Fibroblast of lung (primary cell): ENCODE results near the gene PDX1. TPM values are rescaled to one million over a fixed set of nuclear protein-coding genes. Genes with fewer than 3 reads are reported as not detected.
A peak's percentile ranks its signal among the peaks of the same experiment; 100 is the strongest.

Experiments used
- DNase-seq, 2 donors: peaks; one replicate each; pipeline versions ENCODE4 v3.0.0 to v3.0.0-alpha.2; 2010; ENCODE audit warnings: low read depth in 2 of 2
- H2AFZ ChIP-seq: 2 replicates; pipeline ENCODE4 v1.5.1; 2012; ENCODE audit warnings: low read length, control low read depth, inconsistent platforms
- H3K27ac ChIP-seq: 2 replicates; pipeline ENCODE4 v1.5.1; 2011; ENCODE audit warnings: low read length, control low read depth; ENCODE audit not compliant: insufficient read depth
- H3K27me3 ChIP-seq: 2 replicates; pipeline ENCODE4 v1.5.1; 2011; ENCODE audit warnings: mild to moderate bottlenecking, low read length; ENCODE audit not compliant: control insufficient read depth, insufficient read depth
- H3K36me3 ChIP-seq: 2 replicates; pipeline ENCODE4 v1.5.1; 2011; ENCODE audit warnings: low read length; ENCODE audit not compliant: control insufficient read depth, insufficient read depth
- H3K4me1 ChIP-seq: 2 replicates; pipeline ENCODE4 v1.5.1; 2011; ENCODE audit warnings: low read length; ENCODE audit not compliant: control insufficient read depth, insufficient read depth; ENCODE audit errors: extremely low read depth
- H3K4me2 ChIP-seq: 2 replicates; pipeline ENCODE4 v1.5.1; 2011; ENCODE audit warnings: low read length, control low read depth; ENCODE audit not compliant: insufficient read depth; ENCODE audit errors: extremely low read depth
- H3K4me3 ChIP-seq, 4 experiments: fragments of 200-600 bp in 1 of 4; sonication (generic) in 1 of 4; replicated peaks in 1 of 4; 2 replicates each; pipeline ENCODE4 v1.5.1; 2011 to 2016; ENCODE audit warnings: low read length in 4 of 4, low read depth in 3 of 4, mild to moderate bottlenecking in 3 of 4, control low read depth in 2 of 4, inconsistent platforms in 1 of 4, mixed read lengths in 1 of 4; ENCODE audit not compliant: insufficient read depth in 1 of 4; ENCODE audit errors: control extremely low read depth in 1 of 4
- H3K79me2 ChIP-seq: 2 replicates; pipeline ENCODE4 v1.5.1; 2012; ENCODE audit warnings: mild to moderate bottlenecking, low read length, inconsistent platforms; ENCODE audit not compliant: control insufficient read depth, insufficient read depth
- H3K9ac ChIP-seq: 2 replicates; pipeline ENCODE4 v1.5.1; 2011; ENCODE audit warnings: mild to moderate bottlenecking, low read length, control low read depth; ENCODE audit not compliant: insufficient read depth
- H3K9me3 ChIP-seq: 2 replicates; pipeline ENCODE4 v1.5.1; 2012; ENCODE audit warnings: low read depth, low read length; ENCODE audit not compliant: control insufficient read depth, insufficient read depth
- H4K20me1 ChIP-seq: 2 replicates; pipeline ENCODE4 v1.5.1; 2011; ENCODE audit warnings: low read length; ENCODE audit not compliant: control insufficient read depth, insufficient read depth; ENCODE audit errors: extremely low read depth
- EZH2 ChIP-seq: IDR thresholded peaks from 2 replicates; pipeline ENCODE4 v1.5.1; 2012; ENCODE audit warnings: low read length, control low read depth, mild to moderate bottlenecking; ENCODE audit errors: missing control alignments
- polyA plus RNA-seq, 2 donors: library from polyadenylated mRNA; depleted of rRNA in 1 of 2; stranded (reverse) in 1 of 2; unstranded in 1 of 2; fragments of >200 nt; gene quantifications; 2 replicates each; pipeline ENCODE4 v1.2.1, GENCODE V29; 2011 to 2012; ENCODE audit warnings: missing spikeins in 1 of 2
- total RNA-seq: library from RNA; depleted of rRNA; stranded (reverse); fragments of >200 nt; gene quantifications from 2 replicates; pipeline ENCODE4 v1.2.1, GENCODE V29; 2014
- TF ChIP-seq, protein P1 (sequence below), 2 donors: IDR thresholded peaks in 1 of 2; conservative IDR thresholded peaks in 1 of 2; 1 replicate in 1 of 2; 2 replicates in 1 of 2; pipeline ENCODE4 v1.5.1; 2011 to 2012; ENCODE audit warnings: low read length in 2 of 2, control low read depth in 1 of 2, inconsistent platforms in 1 of 2, low read depth in 1 of 2, mild to moderate bottlenecking in 1 of 2

PDX1 gene
- total and polyA plus RNA-seq, 2 donors (not counting 1 experiment from before 2014, with no cell fraction given) = not detected

DNA sequence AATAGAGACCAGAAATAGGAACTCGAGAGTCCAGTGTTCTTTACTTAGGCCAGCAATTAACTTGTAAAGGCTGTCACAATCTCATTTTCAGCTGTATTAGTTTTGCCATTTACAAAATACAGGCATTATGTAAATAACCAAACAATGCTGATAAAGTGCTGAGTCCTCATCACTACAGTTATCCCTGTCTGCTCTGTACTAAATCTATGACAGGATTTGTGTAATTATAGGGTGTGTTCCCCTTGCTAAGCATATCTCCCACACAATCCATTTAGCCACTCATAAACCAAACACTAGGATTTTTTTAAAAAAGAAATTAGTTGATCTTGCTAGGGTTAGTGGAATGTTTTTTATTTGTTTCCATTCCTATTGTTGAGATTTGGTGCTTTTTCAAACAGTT, 23.2 kb downstream of the PDX1 start:
- H3K79me2 ChIP-seq = no peaks in the 10 kb centered on the region

DNA sequence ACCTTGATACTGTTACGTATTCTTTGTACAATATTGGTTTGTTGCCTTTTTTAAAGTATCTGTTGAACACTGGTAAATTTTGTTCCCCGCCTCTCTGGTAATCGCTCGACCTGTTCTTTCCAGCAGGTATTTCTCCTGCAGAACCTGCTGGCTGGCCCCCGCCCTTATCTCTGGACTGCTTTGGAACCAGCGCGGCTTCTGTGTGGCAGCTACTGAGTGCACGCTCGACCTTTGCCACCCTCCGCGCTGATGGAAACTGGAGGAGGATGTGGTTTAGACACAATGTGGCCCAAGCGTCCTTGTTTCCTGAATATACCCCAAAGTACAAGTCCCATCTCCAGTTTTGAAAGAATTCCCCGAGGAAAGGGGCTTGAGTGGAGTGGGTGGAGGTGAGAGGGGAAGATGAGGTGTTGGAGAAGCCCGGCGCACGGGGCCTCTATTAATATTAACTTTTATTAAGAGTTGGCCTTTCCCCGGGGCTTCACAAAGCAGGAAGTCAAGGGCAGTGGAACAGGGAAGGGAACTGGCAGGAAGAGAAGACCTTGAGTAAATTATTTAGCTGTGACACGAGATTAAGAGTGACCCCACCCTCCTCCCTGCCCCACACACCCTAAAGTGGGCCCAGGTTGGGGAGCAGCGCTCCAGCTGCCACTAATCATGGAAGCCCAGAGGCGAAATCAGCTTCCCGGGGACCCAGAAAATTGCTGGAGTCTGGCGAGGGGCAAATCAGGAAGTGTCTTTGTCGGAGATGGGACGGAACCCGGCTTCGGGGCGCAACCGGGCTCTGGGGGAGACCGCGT, 33.3 kb downstream of the PDX1 start:
- no peaks in the 10 kb centered on the region for H3K4me1 ChIP-seq
- no peaks in the 10 kb centered on the region for H3K36me3 ChIP-seq
- no peaks in the 10 kb centered on the region for H4K20me1 ChIP-seq
- no peak overlapping the region for H2AFZ ChIP-seq
- no peak for DNase-seq
- TF ChIP-seq, protein P1, sequence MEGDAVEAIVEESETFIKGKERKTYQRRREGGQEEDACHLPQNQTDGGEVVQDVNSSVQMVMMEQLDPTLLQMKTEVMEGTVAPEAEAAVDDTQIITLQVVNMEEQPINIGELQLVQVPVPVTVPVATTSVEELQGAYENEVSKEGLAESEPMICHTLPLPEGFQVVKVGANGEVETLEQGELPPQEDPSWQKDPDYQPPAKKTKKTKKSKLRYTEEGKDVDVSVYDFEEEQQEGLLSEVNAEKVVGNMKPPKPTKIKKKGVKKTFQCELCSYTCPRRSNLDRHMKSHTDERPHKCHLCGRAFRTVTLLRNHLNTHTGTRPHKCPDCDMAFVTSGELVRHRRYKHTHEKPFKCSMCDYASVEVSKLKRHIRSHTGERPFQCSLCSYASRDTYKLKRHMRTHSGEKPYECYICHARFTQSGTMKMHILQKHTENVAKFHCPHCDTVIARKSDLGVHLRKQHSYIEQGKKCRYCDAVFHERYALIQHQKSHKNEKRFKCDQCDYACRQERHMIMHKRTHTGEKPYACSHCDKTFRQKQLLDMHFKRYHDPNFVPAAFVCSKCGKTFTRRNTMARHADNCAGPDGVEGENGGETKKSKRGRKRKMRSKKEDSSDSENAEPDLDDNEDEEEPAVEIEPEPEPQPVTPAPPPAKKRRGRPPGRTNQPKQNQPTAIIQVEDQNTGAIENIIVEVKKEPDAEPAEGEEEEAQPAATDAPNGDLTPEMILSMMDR (conservative IDR thresholded peaks at IDR 0.05 in 1 of 2, IDR thresholded peaks at IDR 0.05 in 1 of 2; ENCODE audit: low read depth in 1 of 2, low read length in 2 of 2) = no peak
- TF ChIP-seq EZH2 = no peak
- H3K9ac ChIP-seq = no peak overlapping the region
- no peak overlapping the region for H3K27ac ChIP-seq
- peak overlapping the region in 1 of 4 experiments; percentile 55 for H3K4me3 ChIP-seq
- no peaks in the 10 kb centered on the region for H3K79me2 ChIP-seq
- peak overlapping the region; percentile 40 for H3K4me2 ChIP-seq
- H3K27me3 ChIP-seq = peaks cover 19% of the 10 kb centered on the region
- no peaks in the 10 kb centered on the region for H3K9me3 ChIP-seq

More for the DNA sequence above, 23.2 kb downstream of the PDX1 start:
- Histone ChIP-seq H3K36me3 (no peaks in the 10 kb centered on the region), H3K27me3 (no peaks in the 10 kb centered on the region), H3K9ac (no peak overlapping the region), H3K9me3 (no peaks in the 10 kb centered on the region), H3K4me3 (no peak overlapping the region), H3K4me2 (no peak overlapping the region), H3K4me1 (no peaks in the 10 kb centered on the region), H4K20me1 (no peaks in the 10 kb centered on the region), H2AFZ (no peak overlapping the region), H3K27ac (no peak overlapping the region)
- TF ChIP-seq, protein P1 (conservative IDR thresholded peaks at IDR 0.05 in 1 of 2, IDR thresholded peaks at IDR 0.05 in 1 of 2; ENCODE audit: low read depth in 1 of 2, low read length in 2 of 2) = no peak
- no peak for TF ChIP-seq EZH2
- DNase-seq = no peak

DNA sequence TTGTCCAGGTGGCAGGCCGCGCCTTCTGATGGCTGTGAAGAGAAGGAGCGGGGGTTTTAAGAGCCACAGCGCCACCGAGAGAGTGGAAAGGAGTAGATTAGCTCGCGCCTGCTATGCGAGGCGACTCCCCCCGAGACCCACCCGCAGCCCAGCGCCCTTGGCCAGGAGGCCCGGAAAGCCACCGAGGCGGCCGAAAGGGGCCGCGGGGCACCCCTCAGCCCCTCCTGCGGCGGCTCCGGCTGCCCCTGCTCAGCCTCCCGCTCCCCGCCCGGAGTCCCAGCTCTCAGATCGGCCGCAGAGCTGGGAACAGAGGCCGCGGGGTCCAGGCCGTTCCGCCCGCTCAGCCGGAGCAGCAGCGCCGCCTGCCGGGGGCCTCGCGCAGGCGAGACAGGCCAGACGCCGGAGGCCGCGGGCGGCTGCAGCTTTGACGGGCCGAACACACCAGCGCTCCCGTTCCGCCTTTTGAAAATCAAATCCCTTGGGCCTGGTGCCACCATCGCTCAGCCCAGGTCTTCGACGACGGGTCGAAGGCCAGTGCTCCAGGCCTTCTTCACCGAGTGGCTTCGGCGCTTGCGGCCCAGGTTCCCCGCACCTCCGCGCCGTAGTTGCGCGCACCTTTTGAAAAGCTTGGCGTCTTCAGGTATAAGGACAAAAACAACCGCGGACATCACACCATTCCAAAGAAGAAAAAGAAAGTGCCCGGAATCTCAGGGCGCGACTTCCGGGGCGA, 34.0 kb downstream of the PDX1 start:
- H3K9me3 ChIP-seq = no peaks in the 10 kb centered on the region

More for the DNA sequence above, 34.0 kb downstream of the PDX1 start:
- Histone ChIP-seq H3K4me3 (peak overlapping the region in 3 of 4 experiments; percentile 16 to 55 (median 32)), H3K4me1 (no peaks in the 10 kb centered on the region), H3K4me2 (peak overlapping the region; percentile 71), H4K20me1 (no peaks in the 10 kb centered on the region), H2AFZ (peak overlapping the region; percentile 74), H3K36me3 (no peaks in the 10 kb centered on the region), H3K27me3 (peaks cover 25% of the 10 kb centered on the region), H3K27ac (no peak overlapping the region), H3K79me2 (no peaks in the 10 kb centered on the region), H3K9ac (no peak overlapping the region)
- peak; percentile 47 to 56 for DNase-seq
- no peak for TF ChIP-seq EZH2
- TF ChIP-seq, protein P1 (conservative IDR thresholded peaks at IDR 0.05 in 1 of 2, IDR thresholded peaks at IDR 0.05 in 1 of 2; ENCODE audit: low read depth in 1 of 2, low read length in 2 of 2) = peak; percentile 48 to 89
